Upper lobe of left lung (tissue), 6 donors: ENCODE results near the gene HSP90AB1. TPM values are rescaled to one million over a fixed set of nuclear protein-coding genes. Genes with fewer than 3 reads are reported as not detected.
A peak's percentile ranks its signal among the peaks of the same experiment; 100 is the strongest.

Experiments used
- ATAC-seq, 2 donors: fragments of 200-7000 bp; cut with Tn5 transposase; one replicate each; pipeline ENCODE4 v1.9.1; 2022; ENCODE audit warnings: mild to moderate bottlenecking in 2 of 2, moderate library complexity in 2 of 2; ENCODE audit not compliant: low FRiP score in 2 of 2
- DNase-seq, 2 donors: peaks; one replicate each; pipeline ENCODE4 v3.0.0-alpha.2; 2019 to 2020
- H3K27ac ChIP-seq, 4 donors: fragments of 200-600 bp; sonication (generic); one replicate each; pipeline ENCODE4 v1.5.1; 2016 to 2019
- H3K27me3 ChIP-seq, 4 donors: fragments of 200-600 bp; sonication (generic); one replicate each; pipeline ENCODE4 v1.5.1; 2017 to 2019
- H3K36me3 ChIP-seq, 4 donors: fragments of 200-600 bp; sonication (generic); one replicate each; pipeline ENCODE4 v1.5.1; 2016 to 2019
- H3K4me1 ChIP-seq, 4 donors: fragments of 200-600 bp; sonication (generic); one replicate each; pipeline ENCODE4 v1.5.1; 2018 to 2019
- H3K4me3 ChIP-seq, 4 donors: fragments of 200-600 bp; sonication (generic); one replicate each; pipeline ENCODE4 v1.5.1; 2017 to 2019; ENCODE audit warnings: mild to moderate bottlenecking in 2 of 4, moderate library complexity in 1 of 4
- H3K9me3 ChIP-seq, 4 donors: fragments of 200-600 bp; sonication (generic); one replicate each; pipeline ENCODE4 v1.5.1; 2018 to 2019
- CTCF ChIP-seq, 6 experiments: fragments of 450-650 bp in 4 of 6; fragments of 200-600 bp in 2 of 6; sonication (generic) in 2 of 6; IDR thresholded peaks; one replicate each; pipeline ENCODE4 v1.5.1; 2016 to 2019; ENCODE audit warnings: antibody characterized with exemption in 6 of 6
- EP300 ChIP-seq, 4 donors: sonication (generic); formaldehyde crosslinking; IDR thresholded peaks; one replicate each; pipeline ENCODE4 v1.5.1; 2017; ENCODE audit warnings: antibody characterized with exemption in 4 of 4, control low read depth in 2 of 4
- POLR2A ChIP-seq, 4 donors: fragments of 450-650 bp; IDR thresholded peaks; one replicate each; pipeline ENCODE4 v1.5.1; 2016 to 2017; ENCODE audit warnings: antibody characterized with exemption in 4 of 4, mild to moderate bottlenecking in 2 of 4
- POLR2AphosphoS5 ChIP-seq, 2 donors: sonication (generic); formaldehyde crosslinking; IDR thresholded peaks; one replicate each; pipeline ENCODE4 v1.5.1; 2017; ENCODE audit warnings: antibody characterized with exemption in 2 of 2
- whole genome bisulfite sequencing, 2 donors: methylation state at CpG; one replicate each; pipeline ENCODE4 v1.1.5; 2017 to 2018; 5-methylcytosine and 5-hydroxymethylcytosine counted together
- total RNA-seq, 6 donors: library from RNA; depleted of rRNA in 4 of 6; stranded (reverse); fragments of >200 nt in 4 of 6; gene quantifications; one replicate each; pipeline versions ENCODE4 v1.1.0 to v1.2.1, GENCODE V29; 2016 to 2021
- donor health status: DM: no; HTN: no; CAD: no; lungs with moderate emphysema.
- donor health status: DM: no; HTN: yes; CAD: no; lungs with severe emphysema.

Gene HSP90AB1
- total RNA-seq, 6 donors from 2014 or later: 175 to 656 (median 471) TPM

GRCh38 chr6:44272999-44273566 is 26.2 kb downstream of the HSP90AB1 start:
- H3K27me3 ChIP-seq: peaks cover 0 to 49% (median 27%) of the 10 kb centered on the region in 4 donors
- H3K27ac ChIP-seq: no peak overlapping the region
- ATAC-seq (no peak), DNase-seq (peak in 1 of 2 donors; percentile 47)
- 85 to 86% methylated on average over 2 to 23 of the region's 23 CpGs for WGBS, 2 donors
- H3K36me3 ChIP-seq: no peaks in the 10 kb centered on the region
- no peak overlapping the region for H3K4me3 ChIP-seq
- peaks cover 15 to 25% (median 21%) of the 10 kb centered on the region in 4 donors for H3K4me1 ChIP-seq
- H3K9me3 ChIP-seq: no peaks in the 10 kb centered on the region
- no peak for TF ChIP-seq POLR2AphosphoS5 (IDR thresholded peaks at IDR 0.05)
- TF ChIP-seq CTCF (IDR thresholded peaks at IDR 0.05): no peak
- no peak for TF ChIP-seq POLR2A (IDR thresholded peaks at IDR 0.05)
- TF ChIP-seq EP300 (IDR thresholded peaks at IDR 0.05): no peak

- peaks cover 0 to 49% (median 27%) of the 10 kb centered on the region in 4 donors for H3K27me3 ChIP-seq
- no peak for TF ChIP-seq POLR2AphosphoS5 (IDR thresholded peaks at IDR 0.05)
- no peak for TF ChIP-seq EP300 (IDR thresholded peaks at IDR 0.05)
- TF ChIP-seq POLR2A (IDR thresholded peaks at IDR 0.05): no peak
- no peak for TF ChIP-seq CTCF (IDR thresholded peaks at IDR 0.05)
Measured at GRCh38 chr6:44273617-44274016, 26.7 kb downstream of the HSP90AB1 start.

GRCh38 chr6:44275271-44275748 is 28.4 kb downstream of the HSP90AB1 start:
- WGBS, 2 donors: 87% methylated on average over 53 to 59 of the region's 59 CpGs
- Histone ChIP-seq H3K4me3 (peak overlapping the region in 3 of 4 donors; percentile 16 to 45 (median 36)), H3K9me3 (no peaks in the 10 kb centered on the region), H3K27me3 (peaks cover 0 to 44% (median 24%) of the 10 kb centered on the region in 4 donors), H3K36me3 (no peaks in the 10 kb centered on the region), H3K27ac (no peak overlapping the region), H3K4me1 (peaks cover 12 to 22% (median 17%) of the 10 kb centered on the region in 4 donors)
- ATAC-seq (no peak), DNase-seq (peak in 1 of 2 donors; percentile 86)
- no peak for TF ChIP-seq CTCF (IDR thresholded peaks at IDR 0.05)
- no peak for TF ChIP-seq POLR2A (IDR thresholded peaks at IDR 0.05)
- no peak for TF ChIP-seq POLR2AphosphoS5 (IDR thresholded peaks at IDR 0.05)
- TF ChIP-seq EP300 (IDR thresholded peaks at IDR 0.05): no peak

More at GRCh38 chr6:44273617-44274016, 26.7 kb downstream of the HSP90AB1 start:
- H3K27ac ChIP-seq: no peak overlapping the region
- no peaks in the 10 kb centered on the region for H3K36me3 ChIP-seq
- peaks cover 15 to 25% (median 21%) of the 10 kb centered on the region in 4 donors for H3K4me1 ChIP-seq
- WGBS, 2 donors: 60 to 81% methylated on average over 1 of the region's 1 CpG
- H3K4me3 ChIP-seq: no peak overlapping the region
- DNase-seq (no peak), ATAC-seq (no peak)
- no peaks in the 10 kb centered on the region for H3K9me3 ChIP-seq

- no peaks in the 10 kb centered on the region for H3K36me3 ChIP-seq
- 22 to 51% methylated on average over 10 to 19 of the region's 109 CpGs for WGBS, 2 donors
- DNase-seq: peak in 1 of 2 donors; percentile 91
- no peak overlapping the region for H3K27ac ChIP-seq
- no peaks in the 10 kb centered on the region for H3K9me3 ChIP-seq
- H3K4me3 ChIP-seq: peak overlapping the region in 3 of 4 donors; percentile 16 to 45 (median 36)
- ATAC-seq: peak in 1 of 2 donors; percentile 45
- H3K27me3 ChIP-seq: peaks cover 0 to 37% (median 19%) of the 10 kb centered on the region in 4 donors
- TF ChIP-seq POLR2A (IDR thresholded peaks at IDR 0.05) (no peak), EP300 (IDR thresholded peaks at IDR 0.05) (no peak), POLR2AphosphoS5 (IDR thresholded peaks at IDR 0.05) (no peak), CTCF (IDR thresholded peaks at IDR 0.05) (no peak)
- H3K4me1 ChIP-seq: peaks cover 9 to 15% (median 11%) of the 10 kb centered on the region in 4 donors
Measured at GRCh38 chr6:44275749-44276648, 29.1 kb downstream of the HSP90AB1 start.
